Fibroblast of gingiva (primary cell): ENCODE measurements around the gene MADD.
A peak's percentile ranks its signal among the peaks of the same experiment; 100 is the strongest.

ENCODE experiments used
- DNase-seq: peaks from one replicate; pipeline ENCODE4 v3.0.0-alpha.2; 2011; ENCODE audit warnings: low read depth

MADD gene

GRCh38 chr11:47269829-47270305 is at the start of gene MADD:
MADD (plus strand) TSS chr11:47270133.
- peak; percentile 75 for DNase-seq

GRCh38 chr11:47220401-47220821 is 49.5 kb upstream of the MADD start:
- peak; percentile 75 for DNase-seq

- no peak for DNase-seq
Measured at GRCh38 chr11:47222696-47223095, 47.2 kb upstream of the MADD start.

GRCh38 chr11:47225552-47226400 is 44.2 kb upstream of the MADD start:
- peak; percentile 67 for DNase-seq

- no peak for DNase-seq
Measured at GRCh38 chr11:47229161-47229560, 40.8 kb upstream of the MADD start.

- no peak for DNase-seq
Measured at GRCh38 chr11:47233051-47233450, 36.9 kb upstream of the MADD start.

- peak; percentile 53 for DNase-seq
Measured at GRCh38 chr11:47233989-47234668, 35.8 kb upstream of the MADD start.

GRCh38 chr11:47234669-47235100 is 35.2 kb upstream of the MADD start:
- DNase-seq: no peak

GRCh38 chr11:47235163-47235562 is 34.8 kb upstream of the MADD start:
- no peak for DNase-seq

GRCh38 chr11:47236482-47236881 is 33.5 kb upstream of the MADD start:
- no peak for DNase-seq

- no peak for DNase-seq
Measured at GRCh38 chr11:47239852-47240251, 30.1 kb upstream of the MADD start.

- peak; percentile 54 for DNase-seq
Measured at GRCh38 chr11:47241841-47242301, 28.1 kb upstream of the MADD start.

- no peak for DNase-seq
Measured at GRCh38 chr11:47242596-47243192, 27.2 kb upstream of the MADD start.

- no peak for DNase-seq
Measured at GRCh38 chr11:47243454-47243853, 26.5 kb upstream of the MADD start.

- no peak for DNase-seq
Measured at GRCh38 chr11:47244448-47245350, 25.2 kb upstream of the MADD start.

- DNase-seq: no peak
Measured at GRCh38 chr11:47245611-47246357, 24.1 kb upstream of the MADD start.

- DNase-seq: no peak
Measured at GRCh38 chr11:47247502-47247901, 22.4 kb upstream of the MADD start.

GRCh38 chr11:47248304-47248663 is 21.6 kb upstream of the MADD start:
- no peak for DNase-seq

- DNase-seq: peak; percentile 86
Measured at GRCh38 chr11:47248664-47249377, 21.1 kb upstream of the MADD start, which contains the start of gene ACP2. ACP2 (minus strand) TSS chr11:47248814; CDS start chr11:47248789, 25 bp downstream.

GRCh38 chr11:47249378-47249715 is 20.6 kb upstream of the MADD start:
- DNase-seq: no peak
